NCI-H2029 treated with DMSO at 0.1 percent for 48 hours (cell line): ENCODE data around the gene CLEC2B.
"Not testable (repeated sequence)": the region's sequence is repeated elsewhere in the genome, so short reads cannot be mapped to it uniquely, and the experiment has no call there.

Experiments
- DNase-seq: peaks from one replicate; lab custom pipeline; 2025; lab: John Stamatoyannopoulos, UW

CLEC2B gene

GRCh38 chr12:9869307-9870161 lies at the start of gene CLEC2B:
Gene CLEC2B (minus strand): TSS chr12:9869354.
- no peak for DNase-seq

- DNase-seq, result no peak
These were observed 42.6 kb upstream of the CLEC2B start for GRCh38 chr12:9911708-9912107.

GRCh38 chr12:9910716-9911421 lies 41.7 kb upstream of the CLEC2B start:
- DNase-seq, result no peak

- DNase-seq, result no peak
These were observed 40.6 kb upstream of the CLEC2B start for GRCh38 chr12:9909724-9910123.

GRCh38 chr12:9908350-9908749 lies 39.2 kb upstream of the CLEC2B start:
- no peak for DNase-seq

- no peak for DNase-seq
These were observed 38.6 kb upstream of the CLEC2B start for GRCh38 chr12:9907769-9908168.

GRCh38 chr12:9906873-9907272 lies 37.7 kb upstream of the CLEC2B start:
- DNase-seq, result no peak

- DNase-seq, result no peak
These were observed 33.5 kb upstream of the CLEC2B start for GRCh38 chr12:9902539-9903228.

- no peak for DNase-seq
These were observed 31.8 kb upstream of the CLEC2B start for GRCh38 chr12:9900930-9901329.

GRCh38 chr12:9899209-9899608 lies 30.1 kb upstream of the CLEC2B start:
- DNase-seq, result no peak

GRCh38 chr12:9897535-9897934 lies 28.4 kb upstream of the CLEC2B start:
- no peak for DNase-seq

- DNase-seq, result no peak
These were observed 26.2 kb upstream of the CLEC2B start for GRCh38 chr12:9895215-9895971.

GRCh38 chr12:9888665-9889273 lies 19.6 kb upstream of the CLEC2B start:
- no peak for DNase-seq

- no peak for DNase-seq
These were observed 14.0 kb upstream of the CLEC2B start for GRCh38 chr12:9883175-9883574.

GRCh38 chr12:9881988-9882387 lies 12.8 kb upstream of the CLEC2B start:
- no peak for DNase-seq

- no peak for DNase-seq
These were observed 12.1 kb upstream of the CLEC2B start, which contains the start of gene KLRF2 for GRCh38 chr12:9881246-9881645. Gene KLRF2 (plus strand): TSS chr12:9881489. CDS start chr12:9881596, 107 bp downstream.

- DNase-seq, result no peak
These were observed 11.5 kb upstream of the CLEC2B start for GRCh38 chr12:9880532-9881078.

- DNase-seq, result not testable (repeated sequence)
These were observed 7.0 kb upstream of the CLEC2B start for GRCh38 chr12:9876120-9876519.

- DNase-seq, result no peak
These were observed 3.6 kb upstream of the CLEC2B start for GRCh38 chr12:9872742-9873141.

GRCh38 chr12:9872162-9872561 lies 3.0 kb upstream of the CLEC2B start:
- no peak for DNase-seq

GRCh38 chr12:9870286-9870866 lies 1.2 kb upstream of the CLEC2B start:
- no peak for DNase-seq
